Stimulated activated naive CD8-positive, alpha-beta T cell treated with anti-CD3 and anti-CD28 coated beads, Interleukin-15, amount 100 ng/mL, for 72 hours (primary cell): ENCODE data around the gene ARL15.

ENCODE experiments used
- ATAC-seq: fragments of 150-1000 bp; cut with Tn5 transposase; 2 replicates; pipeline ENCODE4 v1.10.0; 2021; ENCODE audit warnings: mild to moderate bottlenecking, moderate library complexity
- DNase-seq, 2 donors: peaks; one replicate each; pipeline ENCODE4 v3.0.0; 2021 to 2022
- H3K27ac Mint-ChIP-seq, 2 donors: one replicate each; pipeline ENCODE4 v1.8.0; 2022; ENCODE audit warnings: mild to moderate bottlenecking in 2 of 2, mixed read lengths in 2 of 2, moderate library complexity in 2 of 2
- H3K27me3 Mint-ChIP-seq: one replicate; pipeline ENCODE4 v1.8.0; 2022; ENCODE audit warnings: mixed read lengths
- H3K4me1 Mint-ChIP-seq: one replicate; pipeline ENCODE4 v1.8.0; 2022; ENCODE audit warnings: mild to moderate bottlenecking, mixed read lengths
- H3K4me3 Mint-ChIP-seq, 2 donors: one replicate each; pipeline ENCODE4 v1.8.0; 2022; ENCODE audit warnings: mild to moderate bottlenecking in 2 of 2, mixed read lengths in 2 of 2, moderate library complexity in 1 of 2
- H3K9me3 Mint-ChIP-seq, 2 donors: one replicate each; pipeline ENCODE4 v1.8.0; 2022; ENCODE audit warnings: mixed read lengths in 2 of 2

ARL15 gene

GRCh38 chr5:54148858-54149257, 161.5 kb downstream of the ARL15 start:
- Mint-ChIP-seq H3K9me3 (no peaks in the 10 kb centered on the region), H3K27me3 (no peaks in the 10 kb centered on the region), H3K27ac (no peak overlapping the region), H3K4me3 (no peak overlapping the region), H3K4me1 (no peaks in the 10 kb centered on the region)
- DNase-seq = no peak
- no peak for ATAC-seq

GRCh38 chr5:54148067-54148845, 162.1 kb downstream of the ARL15 start:
- no peaks in the 10 kb centered on the region for H3K4me1 Mint-ChIP-seq
- no peak overlapping the region for H3K27ac Mint-ChIP-seq
- no peak overlapping the region for H3K4me3 Mint-ChIP-seq
- no peak for ATAC-seq
- H3K9me3 Mint-ChIP-seq = no peaks in the 10 kb centered on the region
- H3K27me3 Mint-ChIP-seq = no peaks in the 10 kb centered on the region
- DNase-seq = no peak

GRCh38 chr5:54146916-54147315, 163.5 kb downstream of the ARL15 start:
- H3K4me3 Mint-ChIP-seq = no peak overlapping the region
- no peaks in the 10 kb centered on the region for H3K9me3 Mint-ChIP-seq
- no peak overlapping the region for H3K27ac Mint-ChIP-seq
- DNase-seq = no peak
- no peaks in the 10 kb centered on the region for H3K27me3 Mint-ChIP-seq
- H3K4me1 Mint-ChIP-seq = no peaks in the 10 kb centered on the region
- no peak for ATAC-seq

- Mint-ChIP-seq H3K27me3 (no peaks in the 10 kb centered on the region), H3K9me3 (no peaks in the 10 kb centered on the region), H3K4me3 (no peak overlapping the region), H3K27ac (no peak overlapping the region), H3K4me1 (no peaks in the 10 kb centered on the region)
- ATAC-seq (no peak), DNase-seq (no peak)
Measured at GRCh38 chr5:54146390-54146789, 164.0 kb downstream of the ARL15 start.

DNA sequence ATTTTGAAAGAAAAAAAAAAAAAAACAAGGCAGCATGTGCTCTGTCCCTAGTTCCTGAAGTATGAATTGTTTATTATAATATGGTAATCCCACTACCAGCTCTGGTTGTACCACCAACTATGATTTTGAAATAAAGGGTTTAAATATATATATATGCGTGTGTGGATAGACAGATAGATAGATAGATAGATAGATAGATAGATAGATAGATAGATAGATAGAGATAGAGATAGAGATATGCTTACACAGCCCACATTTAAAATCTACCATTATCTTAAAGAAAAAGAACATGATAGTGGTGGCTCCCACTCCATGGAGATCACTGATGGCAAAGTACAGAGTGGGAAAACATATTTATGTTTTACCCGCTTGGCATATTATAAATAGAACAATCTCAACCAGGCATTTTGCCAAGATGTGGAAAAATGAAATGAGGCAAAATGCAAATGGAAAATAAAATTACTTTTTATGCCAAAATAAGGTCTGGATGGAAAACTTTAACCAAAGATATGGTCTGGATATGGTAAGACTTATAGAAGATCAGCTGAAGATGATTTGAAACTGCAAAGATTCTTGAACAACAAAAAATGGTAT, 170.0 kb downstream of the ARL15 start:
- Mint-ChIP-seq H3K27me3 (no peaks in the 10 kb centered on the region), H3K27ac (no peak overlapping the region), H3K4me3 (no peak overlapping the region), H3K4me1 (no peaks in the 10 kb centered on the region), H3K9me3 (no peaks in the 10 kb centered on the region)
- DNase-seq (no peak), ATAC-seq (no peak)

DNA sequence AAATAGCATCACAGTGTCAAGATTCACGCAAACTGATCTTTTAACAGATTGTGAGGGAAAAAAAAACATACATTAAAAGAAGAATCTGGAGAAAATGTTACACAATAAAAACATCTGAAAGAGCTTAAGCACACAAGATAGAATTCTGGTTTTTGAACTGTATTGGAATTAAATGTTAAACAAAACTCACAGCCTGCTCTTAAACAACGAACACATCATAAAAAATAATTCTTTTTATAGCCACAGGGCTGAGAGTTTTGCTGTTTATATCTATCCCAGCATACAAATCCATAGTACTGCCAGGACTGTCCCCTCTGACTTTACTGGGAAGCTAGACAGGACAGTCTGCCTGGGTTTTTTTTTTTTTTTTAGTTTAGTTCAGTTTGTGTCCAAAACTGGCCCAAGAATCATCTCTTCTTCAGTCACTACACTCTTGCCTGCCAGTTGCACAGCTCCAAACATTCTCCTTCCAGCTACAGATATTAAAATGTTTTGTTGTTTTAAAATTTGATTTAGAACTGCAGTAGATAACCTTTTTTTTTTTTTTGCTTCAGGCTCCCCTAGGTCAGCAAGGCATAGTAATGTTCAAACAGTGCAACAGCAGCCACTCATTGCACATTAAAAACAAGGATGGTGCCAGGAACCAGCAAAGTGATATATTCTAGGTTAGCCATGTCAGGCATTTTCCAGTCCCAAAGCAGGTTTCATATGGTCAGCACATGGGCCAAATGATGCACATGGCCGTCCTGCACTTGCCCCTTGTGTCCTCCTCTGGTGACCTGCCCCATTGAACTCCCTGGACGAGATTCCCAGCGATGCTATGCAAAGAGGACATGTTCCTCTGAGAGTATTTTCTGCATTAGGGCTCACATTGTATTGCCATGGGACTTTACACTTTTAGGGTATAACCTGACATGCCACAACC, 173.6 kb downstream of the ARL15 start:
- H3K4me1 Mint-ChIP-seq = no peaks in the 10 kb centered on the region
- no peak overlapping the region for H3K4me3 Mint-ChIP-seq
- ATAC-seq = no peak
- H3K9me3 Mint-ChIP-seq = no peaks in the 10 kb centered on the region
- DNase-seq = no peak
- H3K27me3 Mint-ChIP-seq = no peaks in the 10 kb centered on the region
- H3K27ac Mint-ChIP-seq = peak overlapping the region in 1 of 2 donors; percentile 50

GRCh38 chr5:54135042-54135441, 175.3 kb downstream of the ARL15 start:
- H3K4me3 Mint-ChIP-seq = no peak overlapping the region
- no peaks in the 10 kb centered on the region for H3K27me3 Mint-ChIP-seq
- no peaks in the 10 kb centered on the region for H3K4me1 Mint-ChIP-seq
- no peak overlapping the region for H3K27ac Mint-ChIP-seq
- DNase-seq = no peak
- H3K9me3 Mint-ChIP-seq = no peaks in the 10 kb centered on the region
- ATAC-seq = no peak

GRCh38 chr5:54133917-54134316, 176.5 kb downstream of the ARL15 start:
- ATAC-seq (no peak), DNase-seq (no peak)
- Mint-ChIP-seq H3K9me3 (no peaks in the 10 kb centered on the region), H3K27me3 (no peaks in the 10 kb centered on the region), H3K27ac (no peak overlapping the region), H3K4me3 (no peak overlapping the region), H3K4me1 (no peaks in the 10 kb centered on the region)

DNA sequence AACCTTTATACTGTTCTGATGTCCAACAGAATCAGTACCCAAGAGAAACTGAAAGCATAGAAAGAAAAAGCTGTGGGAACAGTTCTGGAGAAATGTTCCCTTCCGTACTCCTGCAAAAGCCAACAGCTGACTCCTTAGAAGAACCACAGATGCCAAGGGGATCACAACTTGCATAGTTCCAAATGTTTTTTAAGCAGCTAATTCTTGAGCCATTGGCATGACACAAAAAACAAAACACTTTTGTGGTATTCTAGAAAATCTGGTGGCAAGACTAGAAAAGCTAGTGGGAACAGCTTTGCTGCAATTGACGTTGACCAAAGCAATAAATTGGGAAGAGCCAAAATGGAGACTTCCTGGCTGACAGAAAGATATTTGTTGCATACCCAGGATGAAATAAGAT, 189.9 kb downstream of the ARL15 start:
- Mint-ChIP-seq H3K27me3 (no peaks in the 10 kb centered on the region), H3K4me3 (no peak overlapping the region), H3K4me1 (no peaks in the 10 kb centered on the region), H3K27ac (no peak overlapping the region), H3K9me3 (no peaks in the 10 kb centered on the region)
- ATAC-seq (no peak), DNase-seq (no peak)

- no peaks in the 10 kb centered on the region for H3K9me3 Mint-ChIP-seq
- no peak overlapping the region for H3K27ac Mint-ChIP-seq
- ATAC-seq (no peak), DNase-seq (no peak)
- no peak overlapping the region for H3K4me3 Mint-ChIP-seq
- H3K27me3 Mint-ChIP-seq = no peaks in the 10 kb centered on the region
- H3K4me1 Mint-ChIP-seq = no peaks in the 10 kb centered on the region
Measured at GRCh38 chr5:54117957-54118356, 192.4 kb downstream of the ARL15 start.

DNA sequence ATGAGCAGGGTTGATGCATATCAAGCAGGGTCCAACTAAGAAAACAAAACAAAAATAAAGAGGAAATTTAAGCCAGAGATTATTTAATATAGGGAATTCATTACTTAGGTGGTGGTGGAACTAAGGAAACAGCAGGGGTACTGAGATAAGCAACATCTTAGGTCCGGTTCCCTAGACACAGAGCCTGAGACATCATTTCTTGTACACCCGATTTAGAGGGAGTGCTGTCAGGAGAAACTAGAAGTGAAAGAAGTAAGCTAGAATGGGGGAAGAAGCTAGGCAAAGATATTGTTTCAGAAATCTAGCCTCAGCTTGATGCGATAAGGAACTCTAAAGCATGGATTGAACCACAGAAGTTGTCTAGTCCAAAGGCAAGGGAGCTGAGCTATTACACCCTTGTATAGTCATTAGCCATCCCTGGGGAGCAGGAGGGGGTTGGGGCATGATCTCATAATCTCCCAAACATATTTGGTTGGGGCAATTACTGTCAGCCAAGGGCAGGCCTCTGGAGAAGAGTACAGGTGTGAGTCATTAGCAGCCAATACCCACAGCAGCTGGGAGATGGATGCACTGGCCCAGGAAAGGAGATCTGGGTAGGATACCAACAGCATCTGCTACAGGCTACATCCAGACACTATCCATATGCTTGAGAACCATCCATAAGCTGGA, 194.5 kb downstream of the ARL15 start:
- ATAC-seq = no peak
- Mint-ChIP-seq H3K4me3 (no peak overlapping the region), H3K4me1 (no peaks in the 10 kb centered on the region), H3K27ac (no peak overlapping the region), H3K27me3 (no peaks in the 10 kb centered on the region), H3K9me3 (no peaks in the 10 kb centered on the region)
- no peak for DNase-seq

DNA sequence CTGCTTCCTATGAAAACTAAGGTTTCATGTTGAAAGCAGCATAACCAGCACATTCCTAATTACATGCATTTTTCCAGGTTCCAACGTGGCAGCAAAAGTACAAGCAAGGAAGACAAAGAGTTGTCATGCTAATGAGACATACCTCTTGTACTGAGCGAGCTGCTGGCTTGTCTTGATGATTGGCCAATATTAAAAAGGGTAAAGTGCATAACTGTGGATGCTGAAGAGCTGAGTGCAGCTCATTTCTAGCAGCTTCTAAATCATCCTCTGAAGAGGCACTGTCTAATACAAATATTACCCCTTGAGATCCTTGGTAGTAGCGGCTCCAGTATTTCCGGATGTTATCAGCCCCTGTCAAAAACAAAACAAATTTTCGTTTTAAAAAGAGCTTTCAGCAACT, 197.3 kb downstream of the ARL15 start:
- no peak for DNase-seq
- no peak for ATAC-seq
- Mint-ChIP-seq H3K4me1 (no peaks in the 10 kb centered on the region), H3K9me3 (no peaks in the 10 kb centered on the region), H3K27ac (no peak overlapping the region), H3K27me3 (no peaks in the 10 kb centered on the region), H3K4me3 (no peak overlapping the region)

GRCh38 chr5:54109626-54110330, 200.6 kb downstream of the ARL15 start:
- no peak for DNase-seq
- no peak overlapping the region for H3K27ac Mint-ChIP-seq
- no peak overlapping the region for H3K4me3 Mint-ChIP-seq
- ATAC-seq = no peak
- H3K27me3 Mint-ChIP-seq = no peaks in the 10 kb centered on the region
- H3K4me1 Mint-ChIP-seq = no peaks in the 10 kb centered on the region
- H3K9me3 Mint-ChIP-seq = no peaks in the 10 kb centered on the region

- Mint-ChIP-seq H3K4me1 (no peaks in the 10 kb centered on the region), H3K27ac (no peak overlapping the region), H3K27me3 (no peaks in the 10 kb centered on the region), H3K4me3 (no peak overlapping the region), H3K9me3 (no peaks in the 10 kb centered on the region)
- DNase-seq (no peak), ATAC-seq (no peak)
Measured at GRCh38 chr5:54108136-54108535, 202.2 kb downstream of the ARL15 start.

DNA sequence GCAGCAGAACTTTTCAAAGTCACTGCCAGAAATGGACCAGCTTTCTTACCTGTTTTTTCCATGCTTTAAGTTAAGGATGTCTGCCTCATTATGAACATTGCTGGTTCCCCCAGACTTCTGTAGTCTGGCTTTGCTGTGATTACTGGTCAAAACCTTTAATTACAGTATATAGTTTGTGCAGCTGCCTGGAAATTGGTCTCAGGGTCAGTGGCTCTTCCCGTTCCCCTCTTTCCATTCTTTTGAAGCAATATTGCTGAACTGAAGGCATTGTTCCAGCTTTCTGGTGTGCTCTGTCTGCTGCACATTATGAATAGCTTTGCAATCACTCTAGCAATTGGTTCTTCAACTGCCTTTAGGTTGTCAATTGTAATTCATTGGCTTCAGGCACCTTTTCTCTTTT, 206.5 kb downstream of the ARL15 start:
- no peak overlapping the region for H3K27ac Mint-ChIP-seq

More for the DNA sequence above, 206.5 kb downstream of the ARL15 start:
- ATAC-seq (no peak), DNase-seq (no peak)
- Mint-ChIP-seq H3K27me3 (no peaks in the 10 kb centered on the region), H3K4me1 (no peaks in the 10 kb centered on the region), H3K4me3 (no peak overlapping the region), H3K9me3 (no peaks in the 10 kb centered on the region)
